ENCODE measurements around the gene FAXDC2. TPM values are rescaled to one million over a fixed set of nuclear protein-coding genes. Genes with fewer than 3 reads are reported as not detected.

The FAXDC2 gene
- total RNA-seq, 4 donors from 2014 or later: 25.8 to 126 (median 29.1) TPM

DNA sequence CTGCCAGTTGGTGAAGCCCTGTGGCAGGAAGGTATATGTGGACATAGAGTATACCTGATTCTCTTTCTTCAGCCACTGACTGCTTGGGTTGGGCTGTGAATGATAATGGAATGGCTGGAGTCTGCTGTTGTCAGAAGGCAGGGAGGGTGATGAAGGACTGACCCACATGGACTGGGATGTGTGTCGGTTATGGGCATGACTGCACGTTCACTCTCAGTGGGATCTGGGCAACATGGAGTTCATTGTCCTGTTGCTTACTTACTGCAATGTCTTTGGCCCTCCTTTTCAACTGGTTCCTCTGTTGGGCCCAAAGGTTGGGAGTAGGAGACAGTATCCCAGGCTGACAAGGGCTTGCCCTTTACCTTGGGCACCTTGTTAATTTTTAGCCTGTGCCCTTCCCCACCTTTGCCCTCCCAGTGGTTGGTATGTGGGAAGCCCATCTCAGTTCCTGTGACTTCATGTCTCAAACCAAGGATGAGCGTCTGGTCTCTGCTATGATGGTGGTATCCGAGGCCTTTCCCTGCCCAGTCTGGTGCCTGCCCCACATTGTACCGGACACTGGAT lies 34.6 kb downstream of the FAXDC2 start:
- H3K27me3 ChIP-seq: no peaks in the 10 kb centered on the region
- intact Hi-C loops (cut with DNase I; ENCODE audit: low total_unique reads): no loop called here
- no peak overlapping the region for H3K27ac ChIP-seq
- no peaks in the 10 kb centered on the region for H3K9me3 ChIP-seq
- no peaks in the 10 kb centered on the region for H3K4me1 ChIP-seq
- no peak overlapping the region for H3K4me3 ChIP-seq
- no peak for TF ChIP-seq POLR2A (IDR thresholded peaks at IDR 0.05)
- TF ChIP-seq, protein P1, sequence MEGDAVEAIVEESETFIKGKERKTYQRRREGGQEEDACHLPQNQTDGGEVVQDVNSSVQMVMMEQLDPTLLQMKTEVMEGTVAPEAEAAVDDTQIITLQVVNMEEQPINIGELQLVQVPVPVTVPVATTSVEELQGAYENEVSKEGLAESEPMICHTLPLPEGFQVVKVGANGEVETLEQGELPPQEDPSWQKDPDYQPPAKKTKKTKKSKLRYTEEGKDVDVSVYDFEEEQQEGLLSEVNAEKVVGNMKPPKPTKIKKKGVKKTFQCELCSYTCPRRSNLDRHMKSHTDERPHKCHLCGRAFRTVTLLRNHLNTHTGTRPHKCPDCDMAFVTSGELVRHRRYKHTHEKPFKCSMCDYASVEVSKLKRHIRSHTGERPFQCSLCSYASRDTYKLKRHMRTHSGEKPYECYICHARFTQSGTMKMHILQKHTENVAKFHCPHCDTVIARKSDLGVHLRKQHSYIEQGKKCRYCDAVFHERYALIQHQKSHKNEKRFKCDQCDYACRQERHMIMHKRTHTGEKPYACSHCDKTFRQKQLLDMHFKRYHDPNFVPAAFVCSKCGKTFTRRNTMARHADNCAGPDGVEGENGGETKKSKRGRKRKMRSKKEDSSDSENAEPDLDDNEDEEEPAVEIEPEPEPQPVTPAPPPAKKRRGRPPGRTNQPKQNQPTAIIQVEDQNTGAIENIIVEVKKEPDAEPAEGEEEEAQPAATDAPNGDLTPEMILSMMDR (IDR thresholded peaks at IDR 0.05): no peak
- H3K36me3 ChIP-seq: no peaks in the 10 kb centered on the region
- no peak for DNase-seq

DNA sequence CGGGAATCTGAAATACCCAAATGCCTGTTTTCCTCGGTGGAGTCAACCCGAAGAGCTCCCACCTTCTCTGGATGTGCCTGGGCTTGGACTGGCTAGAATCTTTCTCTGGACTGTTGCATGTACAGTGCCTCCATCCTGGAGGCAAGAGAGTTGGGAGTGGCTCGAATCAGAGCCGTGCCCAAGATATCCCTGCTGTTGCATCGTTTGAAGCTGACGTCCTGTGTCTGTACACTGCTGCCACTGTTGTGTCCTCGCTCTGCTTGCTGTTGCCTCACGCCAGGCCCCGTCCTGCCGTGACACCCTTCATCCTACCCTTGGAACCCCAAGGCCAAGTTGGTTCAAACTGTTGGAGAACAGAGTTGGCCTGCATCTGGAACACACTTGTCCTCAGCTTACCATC lies 35.4 kb downstream of the FAXDC2 start:
- DNase-seq: no peak
- Histone ChIP-seq H3K27ac (no peak overlapping the region), H3K4me3 (no peak overlapping the region), H3K4me1 (no peaks in the 10 kb centered on the region), H3K36me3 (no peaks in the 10 kb centered on the region), H3K27me3 (no peaks in the 10 kb centered on the region), H3K9me3 (no peaks in the 10 kb centered on the region)
- TF ChIP-seq, protein P1 (IDR thresholded peaks at IDR 0.05): no peak
- no peak for TF ChIP-seq POLR2A (IDR thresholded peaks at IDR 0.05)
- intact Hi-C loops (cut with DNase I; ENCODE audit: low total_unique reads): no loop called here

DNA sequence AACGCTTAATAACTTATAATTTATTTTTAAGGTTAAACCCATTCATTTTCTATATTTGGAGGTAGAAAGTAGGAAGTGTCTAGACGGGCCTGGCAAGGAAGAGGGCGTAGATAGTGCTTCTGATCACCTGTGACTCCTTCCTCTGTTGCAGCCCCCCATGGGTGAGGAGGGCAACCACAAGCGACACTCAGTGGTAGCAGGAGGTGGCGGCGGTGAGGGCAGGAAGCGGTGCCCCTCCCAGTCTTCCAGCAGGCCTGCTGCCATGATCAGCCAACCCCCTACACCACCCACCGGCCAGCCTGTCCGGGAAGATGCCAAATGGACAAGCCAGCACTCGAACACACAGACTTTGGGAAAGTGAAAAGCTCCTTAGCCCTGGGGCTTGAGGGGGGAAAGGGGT lies 36.7 kb downstream of the FAXDC2 start:
- TF ChIP-seq, protein P1 (IDR thresholded peaks at IDR 0.05): no peak
- TF ChIP-seq POLR2A (IDR thresholded peaks at IDR 0.05): no peak
- H3K27ac ChIP-seq: no peak overlapping the region
- H3K9me3 ChIP-seq: no peaks in the 10 kb centered on the region
- H3K4me3 ChIP-seq: no peak overlapping the region
- DNase-seq: no peak
- H3K36me3 ChIP-seq: no peaks in the 10 kb centered on the region
- intact Hi-C loops (cut with DNase I; ENCODE audit: low total_unique reads): loop anchor here (5.0 kb wide), 1 partner anchor 166 kb away; no protein-coding TSS in a partner anchor
- no peaks in the 10 kb centered on the region for H3K4me1 ChIP-seq
- H3K27me3 ChIP-seq: no peaks in the 10 kb centered on the region

DNA sequence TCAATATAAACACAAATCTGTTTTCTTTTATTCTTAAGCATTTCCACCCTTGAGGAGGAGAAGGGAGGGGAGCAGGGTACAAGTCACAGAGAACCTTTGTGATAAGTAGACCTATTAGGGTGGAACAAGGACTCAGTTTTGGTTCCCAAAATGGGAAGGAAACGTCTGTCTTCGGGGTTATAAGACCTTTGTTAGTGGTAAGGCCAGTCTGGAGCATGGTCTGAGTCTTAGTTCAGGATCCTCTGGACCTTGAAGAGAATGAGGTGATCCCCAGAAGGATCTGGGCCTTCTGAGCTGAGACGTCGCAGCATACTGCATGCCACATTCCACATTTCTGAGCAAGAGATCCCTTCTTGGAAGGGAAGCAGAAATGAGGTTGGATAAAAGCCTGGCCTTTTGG lies 37.2 kb downstream of the FAXDC2 start:
- Histone ChIP-seq H3K27ac (no peak overlapping the region), H3K4me3 (no peak overlapping the region), H3K9me3 (no peaks in the 10 kb centered on the region), H3K27me3 (no peaks in the 10 kb centered on the region), H3K36me3 (no peaks in the 10 kb centered on the region), H3K4me1 (no peaks in the 10 kb centered on the region)
- no peak for DNase-seq
- TF ChIP-seq, protein P1 (IDR thresholded peaks at IDR 0.05): no peak
- no peak for TF ChIP-seq POLR2A (IDR thresholded peaks at IDR 0.05)
- intact Hi-C loops (cut with DNase I; ENCODE audit: low total_unique reads): loop anchor here (5.0 kb wide), 1 partner anchor 166 kb away; no protein-coding TSS in a partner anchor

DNA sequence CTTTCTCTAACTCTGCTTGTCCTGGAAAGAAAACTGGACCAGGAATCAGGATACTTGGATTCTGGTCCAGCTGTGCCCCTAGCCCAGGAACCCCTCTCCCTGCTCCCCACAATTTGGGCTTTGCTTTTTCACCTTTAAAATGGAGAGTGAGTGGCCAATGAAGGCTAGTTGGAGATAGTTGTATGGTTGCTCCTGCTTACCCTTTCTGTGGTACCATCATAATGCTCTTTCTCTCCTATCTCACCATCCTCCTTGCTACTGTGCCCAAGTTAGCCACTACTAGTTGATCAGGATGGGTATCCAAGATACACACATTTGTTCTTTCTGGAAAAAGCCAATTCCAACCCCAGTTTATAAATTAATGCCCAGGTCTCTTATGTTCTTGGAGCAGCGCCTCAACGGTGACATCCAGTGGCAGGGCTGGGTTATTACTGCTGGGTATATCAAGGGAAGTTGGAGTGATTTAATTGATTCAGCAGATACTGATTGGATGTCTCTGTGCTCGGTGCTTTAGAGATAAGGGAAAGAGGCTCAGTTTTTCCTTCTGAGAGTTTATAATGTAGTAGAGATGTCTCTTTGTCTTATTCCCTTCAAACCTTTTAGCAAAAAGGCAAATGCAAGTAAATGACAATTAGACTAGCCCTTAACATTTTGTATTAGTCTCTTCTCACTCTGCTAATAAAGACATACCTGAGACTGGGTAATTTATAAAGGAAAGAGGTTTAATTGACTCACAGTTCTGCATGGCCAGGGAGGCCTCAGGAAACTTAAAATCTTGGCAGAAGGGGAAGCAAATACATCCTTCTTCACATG lies 38.5 kb downstream of the FAXDC2 start:
- Histone ChIP-seq H3K36me3 (no peaks in the 10 kb centered on the region), H3K4me1 (no peaks in the 10 kb centered on the region), H3K4me3 (no peak overlapping the region), H3K27me3 (no peaks in the 10 kb centered on the region), H3K27ac (no peak overlapping the region), H3K9me3 (no peaks in the 10 kb centered on the region)
- peak; percentile 50 to 54 for DNase-seq
- TF ChIP-seq POLR2A (IDR thresholded peaks at IDR 0.05): no peak
- TF ChIP-seq, protein P1 (IDR thresholded peaks at IDR 0.05): peak; percentile 70 to 84 (median 73)
- intact Hi-C loops (cut with DNase I; ENCODE audit: low total_unique reads): loop anchor here (5.0 kb wide), 1 partner anchor 165 kb away; no protein-coding TSS in a partner anchor

Data from uterus (tissue), 4 donors.